Neural cell (in vitro differentiated cells): Measurements from ENCODE around the gene TSPAN3. TPM values are rescaled to one million over a fixed set of nuclear protein-coding genes. Genes with fewer than 3 reads are reported as not detected.

Experiments
- H2AFZ ChIP-seq: fragments of 200-600, 300-800 bp; sonication (generic), shearing (Covaris generic); 2 replicates; pipeline ENCODE4 v1.6.0; 2014; ENCODE audit warnings: low read depth, mild to moderate bottlenecking, antibody characterized with exemption, low read length, moderate library complexity
- H3F3A ChIP-seq: fragments of 200-600 bp; shearing (Covaris generic); 2 replicates; pipeline ENCODE4 v1.6.1; 2016; ENCODE audit warnings: mild to moderate bottlenecking, moderate library complexity, mixed read lengths, antibody characterized with exemption, low read length; ENCODE audit not compliant: insufficient read depth, poor library complexity, severe bottlenecking
- H3K27ac ChIP-seq: fragments of 200-600, 300-800 bp; sonication (generic), shearing (Covaris generic); 2 replicates; pipeline ENCODE4 v1.5.1; 2014; ENCODE audit warnings: mild to moderate bottlenecking, low read length, moderate library complexity
- H3K27me3 ChIP-seq: fragments of 300-800, 200-600 bp; sonication (generic), shearing (Covaris generic); 2 replicates; pipeline ENCODE4 v1.6.0; 2014; ENCODE audit warnings: mild to moderate bottlenecking, low read depth, low read length, moderate library complexity; ENCODE audit not compliant: insufficient read depth
- H3K36me3 ChIP-seq: fragments of 300-800, 200-600 bp; sonication (generic), shearing (Covaris generic); 2 replicates; pipeline ENCODE4 v1.5.1; 2014; ENCODE audit warnings: mild to moderate bottlenecking, antibody characterized with exemption, low read length, moderate library complexity; ENCODE audit not compliant: insufficient read depth
- H3K4me2 ChIP-seq: fragments of 300-800, 200-600 bp; sonication (generic), shearing (Covaris generic); 2 replicates; pipeline ENCODE4 v1.6.0; 2014; ENCODE audit warnings: mild to moderate bottlenecking, low read length
- H3K4me3 ChIP-seq: fragments of 300-800, 200-600 bp; sonication (generic), shearing (Covaris generic); 2 replicates; pipeline ENCODE4 v1.5.1; 2014; ENCODE audit warnings: mild to moderate bottlenecking, low read length, moderate library complexity
- H3K79me2 ChIP-seq: fragments of 200-600 bp; shearing (Covaris generic); replicated peaks from 2 replicates; pipeline ENCODE4 v1.6.0; 2014; ENCODE audit warnings: mild to moderate bottlenecking, low read length, moderate library complexity; ENCODE audit not compliant: insufficient read depth
- H3K9ac ChIP-seq: fragments of 300-800, 200-600 bp; sonication (generic), shearing (Covaris generic); 2 replicates; pipeline ENCODE4 v1.6.1; 2016; ENCODE audit warnings: mild to moderate bottlenecking, low read length, mixed read lengths
- H3K9me2 ChIP-seq: fragments of 200-600 bp; shearing (Covaris generic); 2 replicates; pipeline ENCODE4 v1.6.1; 2016; ENCODE audit warnings: mild to moderate bottlenecking, low read length, mixed read lengths; ENCODE audit not compliant: insufficient read depth
- H3K9me3 ChIP-seq: fragments of 200-600, 300-800 bp; sonication (generic), shearing (Covaris generic); 2 replicates; pipeline ENCODE4 v1.6.1; 2016; ENCODE audit warnings: mild to moderate bottlenecking, mixed run types, low read length, moderate library complexity, mixed read lengths
- H4K20me1 ChIP-seq: fragments of 200-600 bp; shearing (Covaris generic); 2 replicates; pipeline ENCODE4 v1.6.1; 2016; ENCODE audit warnings: mild to moderate bottlenecking, mixed run types; ENCODE audit not compliant: insufficient read depth
- CTCF ChIP-seq: fragments of 450-650 bp; IDR thresholded peaks from 2 replicates; pipeline ENCODE4 v1.5.1; 2014; ENCODE audit warnings: antibody characterized with exemption, mild to moderate bottlenecking, moderate library complexity; ENCODE audit not compliant: poor library complexity, severe bottlenecking
- EP300 ChIP-seq: fragments of 450-650 bp; conservative IDR thresholded peaks from 2 replicates; pipeline ENCODE4 v1.6.1; 2014; ENCODE audit warnings: antibody characterized with exemption, mild to moderate bottlenecking, moderate library complexity; ENCODE audit not compliant: poor library complexity, severe bottlenecking
- EZH2 ChIP-seq: fragments of 200-600, 300-800 bp; shearing (Covaris generic), sonication (generic); IDR thresholded peaks from 2 replicates; pipeline ENCODE4 v1.6.1; 2014; ENCODE audit warnings: antibody characterized with exemption, low read length, borderline replicate concordance, mild to moderate bottlenecking; ENCODE audit not compliant: insufficient read depth, poor library complexity, severe bottlenecking
- MXI1 ChIP-seq: fragments of 450-650 bp; conservative IDR thresholded peaks from 2 replicates; pipeline ENCODE4 v1.6.1; 2014; ENCODE audit warnings: antibody characterized with exemption, mild to moderate bottlenecking; ENCODE audit not compliant: poor library complexity, severe bottlenecking
- POLR2AphosphoS5 ChIP-seq: IDR thresholded peaks from 2 replicates; pipeline ENCODE4 v1.6.1; 2012
- RAD21 ChIP-seq: fragments of 450-650 bp; conservative IDR thresholded peaks from 2 replicates; pipeline ENCODE4 v1.6.1; 2014; ENCODE audit warnings: antibody characterized with exemption, mild to moderate bottlenecking, moderate library complexity
- REST ChIP-seq: IDR thresholded peaks from 2 replicates; pipeline ENCODE4 v1.6.1; 2012; ENCODE audit warnings: borderline replicate concordance
- SMC3 ChIP-seq: fragments of 450-650 bp; conservative IDR thresholded peaks from 2 replicates; pipeline ENCODE4 v1.6.1; 2014; ENCODE audit warnings: antibody characterized with exemption, mild to moderate bottlenecking, moderate library complexity; ENCODE audit not compliant: poor library complexity
- TAF1 ChIP-seq: IDR thresholded peaks from 2 replicates; pipeline ENCODE4 v1.6.1; 2012; ENCODE audit warnings: low read depth
- polyA plus RNA-seq: library from polyadenylated mRNA; depleted of rRNA; stranded (reverse); fragments of >200 nt; gene quantifications from 2 replicates; pipeline ENCODE4 v1.2.3, GENCODE V29; 2014

The TSPAN3 gene
- polyA plus RNA-seq, 1 donor from 2014 or later = 815 TPM

- no peak overlapping the region for H3K27ac ChIP-seq
Observed at GRCh38 chr15:77045985-77046384, 24.9 kb downstream of the TSPAN3 start.

More at GRCh38 chr15:77045985-77046384, 24.9 kb downstream of the TSPAN3 start:
- TF ChIP-seq RAD21 (no peak), POLR2AphosphoS5 (no peak), EZH2 (no peak), TAF1 (no peak), REST (no peak), SMC3 (no peak), CTCF (no peak), EP300 (no peak), MXI1 (no peak)
- no peaks in the 10 kb centered on the region for H3F3A ChIP-seq
- H3K9me2 ChIP-seq = no peaks in the 10 kb centered on the region
- no peak overlapping the region for H2AFZ ChIP-seq
- H3K9ac ChIP-seq = no peak overlapping the region
- peaks cover 17% of the 10 kb centered on the region for H3K36me3 ChIP-seq
- H3K27me3 ChIP-seq = no peaks in the 10 kb centered on the region
- H3K79me2 ChIP-seq = no peaks in the 10 kb centered on the region
- no peaks in the 10 kb centered on the region for H4K20me1 ChIP-seq
- H3K4me2 ChIP-seq = no peak overlapping the region
- no peaks in the 10 kb centered on the region for H3K9me3 ChIP-seq
- H3K4me3 ChIP-seq = no peak overlapping the region
